PC-9 (cell line): ENCODE results near the gene LYZL2.
"Not testable (repeated sequence)": the region's sequence is repeated elsewhere in the genome, so short reads cannot be mapped to it uniquely, and the experiment has no call there.

Source experiments
- CTCF ChIP-seq: fragments of 200-600 bp; sonication (generic); conservative IDR thresholded peaks from 2 replicates; pipeline ENCODE4 v1.6.1; 2017; ENCODE audit warnings: mixed run types, antibody characterized with exemption, mild to moderate bottlenecking, moderate library complexity
- EZH2 ChIP-seq: fragments of 200-600 bp; sonication (generic); IDR thresholded peaks from 2 replicates; pipeline ENCODE4 v1.8.0; 2017; ENCODE audit warnings: antibody characterized with exemption, low read depth

GRCh38 chr10:30596493-30597432 lies 32.8 kb downstream of the LYZL2 start:
- not testable (repeated sequence) for TF ChIP-seq CTCF, EZH2
